ENCODE results near the gene ACO1. TPM values are rescaled to one million over a fixed set of nuclear protein-coding genes. Genes with fewer than 3 reads are reported as not detected.

The ACO1 gene
- total and polyA plus RNA-seq, 10 donors: 3.8 to 20.7 (median 17.8) TPM

- Histone ChIP-seq H3K27ac (no peak overlapping the region), H3K36me3 (no peaks in the 10 kb centered on the region), H3K27me3 (replicated peaks in 1 of 7) (no peaks in the 10 kb centered on the region), H3K4me1 (peaks cover 0 to 11% (median 2%) of the 10 kb centered on the region in 6 donors), H3K9me3 (no peaks in the 10 kb centered on the region), H3K4me3 (no peak overlapping the region)
- intact Hi-C loops (cut with DNase I; ENCODE audit: low total_unique reads): no loop called here
- 82 to 90% (median 88%) methylated on average over 3 of the region's 3 CpGs for WGBS, 5 donors
- TF ChIP-seq POLR2AphosphoS5 (IDR thresholded peaks at IDR 0.05): no peak
- DNase-seq: no peak
Measured at GRCh38 chr9:32398207-32398606, 13.8 kb downstream of the ACO1 start.

GRCh38 chr9:32399110-32399815 is 14.8 kb downstream of the ACO1 start:
- Histone ChIP-seq H3K9me3 (no peaks in the 10 kb centered on the region), H3K27ac (no peak overlapping the region), H3K4me3 (no peak overlapping the region), H3K27me3 (replicated peaks in 1 of 7) (no peaks in the 10 kb centered on the region), H3K4me1 (peaks cover 0 to 19% (median 2%) of the 10 kb centered on the region in 6 donors), H3K36me3 (no peaks in the 10 kb centered on the region)
- TF ChIP-seq POLR2A (IDR thresholded peaks at IDR 0.05): no peak
- TF ChIP-seq POLR2AphosphoS5 (IDR thresholded peaks at IDR 0.05): no peak
- TF ChIP-seq CTCF (IDR thresholded peaks at IDR 0.05 in 8 of 11, conservative IDR thresholded peaks at IDR 0.05 in 3 of 11): no peak
- 75 to 86% (median 78%) methylated on average over 5 of the region's 5 CpGs for WGBS, 5 donors
- intact Hi-C loops (cut with DNase I; ENCODE audit: low total_unique reads): no loop called here
- no peak for DNase-seq

GRCh38 chr9:32401488-32401887 is 17.0 kb downstream of the ACO1 start:
- H3K4me3 ChIP-seq: no peak overlapping the region
- intact Hi-C loops (cut with DNase I; ENCODE audit: low total_unique reads): no loop called here
- H3K27me3 ChIP-seq (replicated peaks in 1 of 7): no peaks in the 10 kb centered on the region
- 84 to 97% (median 90%) methylated on average over 1 of the region's 1 CpG for WGBS, 5 donors
- peaks cover 0 to 12% (median 7%) of the 10 kb centered on the region in 8 donors for H3K9me3 ChIP-seq
- no peak overlapping the region for H3K27ac ChIP-seq
- TF ChIP-seq POLR2A (IDR thresholded peaks at IDR 0.05) (no peak), POLR2AphosphoS5 (IDR thresholded peaks at IDR 0.05) (no peak), CTCF (IDR thresholded peaks at IDR 0.05 in 8 of 11, conservative IDR thresholded peaks at IDR 0.05 in 3 of 11) (no peak)
- no peak for DNase-seq
- peaks cover 0 to 8% (median 2%) of the 10 kb centered on the region in 6 donors for H3K4me1 ChIP-seq
- peaks cover 3 to 16% (median 11%) of the 10 kb centered on the region in 6 donors for H3K36me3 ChIP-seq

GRCh38 chr9:32403567-32404260 is 19.3 kb downstream of the ACO1 start:
- TF ChIP-seq POLR2AphosphoS5 (IDR thresholded peaks at IDR 0.05) (no peak), POLR2A (IDR thresholded peaks at IDR 0.05) (no peak), CTCF (IDR thresholded peaks at IDR 0.05 in 8 of 11, conservative IDR thresholded peaks at IDR 0.05 in 3 of 11) (no peak)
- 61 to 78% (median 74%) methylated on average over 3 of the region's 3 CpGs for WGBS, 5 donors
- intact Hi-C loops (cut with DNase I; ENCODE audit: low total_unique reads): no loop called here
- no peak for DNase-seq
- H3K36me3 ChIP-seq: peaks cover 4 to 38% (median 29%) of the 10 kb centered on the region in 6 donors
- peak overlapping the region in 1 of 8 donors; percentile 40 for H3K27ac ChIP-seq
- no peak overlapping the region for H3K4me3 ChIP-seq
- no peaks in the 10 kb centered on the region for H3K27me3 ChIP-seq (replicated peaks in 1 of 7)
- H3K4me1 ChIP-seq: peaks cover 0 to 8% (median 1%) of the 10 kb centered on the region in 6 donors
- peaks cover 0 to 12% (median 7%) of the 10 kb centered on the region in 8 donors for H3K9me3 ChIP-seq

Data from spleen (tissue), 11 donors.